Caco-2 (cell line): Measurements from ENCODE around the gene EXT2. TPM values are rescaled to one million over a fixed set of nuclear protein-coding genes. Genes with fewer than 3 reads are reported as not detected.

Experiments
- BruUV-seq: library from RNA; stranded (reverse); fragments of 400-500 nt; replicated peaks from 2 replicates; lab custom pipeline; 2021; lab: Mats Ljungman, UMichigan
- CTCF ChIA-PET: fragments of 300-600 bp; sonication (Branson Sonifier 250); formaldehyde crosslinking; loops from one replicate; lab custom pipeline; 2022; ENCODE audit warnings: antibody characterized with exemption; lab: Charles Lee
- POLR2A ChIA-PET: fragments of 300-600 bp; sonication (Branson Sonifier 250); formaldehyde crosslinking; loops from one replicate; lab custom pipeline; 2022; ENCODE audit warnings: antibody characterized with exemption; lab: Charles Lee
- DNase-seq, 2 experiments: peaks; one replicate each; pipeline versions ENCODE4 v3.0.0 to v3.0.0-alpha.2; 2020 to 2022
- H3K27me3 ChIP-seq: replicated peaks from 2 replicates; pipeline ENCODE4 v1.6.0; 2011; ENCODE audit warnings: low read length; ENCODE audit not compliant: control insufficient read depth, insufficient read depth
- H3K36me3 ChIP-seq: 2 replicates; pipeline ENCODE4 v1.5.1; 2011; ENCODE audit warnings: low read length; ENCODE audit not compliant: control insufficient read depth, insufficient read depth
- H3K4me1 ChIP-seq: fragments of 250-450 bp; sonication (Bioruptor Pico); 2 replicates; pipeline ENCODE4 v1.5.1; 2020; ENCODE audit warnings: mild to moderate bottlenecking
- H3K4me3 ChIP-seq: 2 replicates; pipeline ENCODE4 v1.5.1; 2011; ENCODE audit warnings: low read depth, mild to moderate bottlenecking, control low read depth, low read length
- H3K9me3 ChIP-seq: fragments of 250-450 bp; sonication (Bioruptor Pico); 2 replicates; pipeline ENCODE4 v1.5.1; 2020; ENCODE audit warnings: mild to moderate bottlenecking, moderate library complexity
- H3K27ac Mint-ChIP-seq: one replicate; pipeline ENCODE4 v1.8.0; 2022; ENCODE audit warnings: mixed read lengths; ENCODE audit not compliant: unreplicated experiment
- H3K27me3 Mint-ChIP-seq: one replicate; pipeline ENCODE4 v1.8.0; 2022; ENCODE audit warnings: mixed read lengths; ENCODE audit not compliant: insufficient read depth, unreplicated experiment
- H3K36me3 Mint-ChIP-seq: one replicate; pipeline ENCODE4 v1.8.0; 2022; ENCODE audit warnings: mild to moderate bottlenecking, mixed read lengths; ENCODE audit not compliant: insufficient read depth, unreplicated experiment
- H3K4me1 Mint-ChIP-seq: one replicate; pipeline ENCODE4 v1.8.0; 2022; ENCODE audit warnings: low read depth, mixed read lengths; ENCODE audit not compliant: unreplicated experiment
- H3K4me3 Mint-ChIP-seq: one replicate; pipeline ENCODE4 v1.8.0; 2022; ENCODE audit warnings: mild to moderate bottlenecking, moderate library complexity, mixed read lengths; ENCODE audit not compliant: unreplicated experiment
- H3K9me3 Mint-ChIP-seq: one replicate; pipeline ENCODE4 v1.8.0; 2022; ENCODE audit warnings: mixed read lengths; ENCODE audit not compliant: unreplicated experiment
- intact Hi-C: fragments of 100-400 bp; cut with micrococcal nuclease; formaldehyde crosslinking; loops from one replicate; pipeline ENCODE4 v1.10.0; 2022; ENCODE audit not compliant: unreplicated experiment
- total RNA-seq: library from RNA; stranded (reverse); gene quantifications from 2 replicates; pipeline ENCODE4 v1.2.3, GENCODE V29; 2022
- TF ChIP-seq, protein P1 (sequence below), 2 experiments: fragments of 200-600 bp in 1 of 2; IDR thresholded peaks; 1 replicate in 1 of 2; 2 replicates in 1 of 2; pipeline versions ENCODE4 v1.5.1 to v1.8.0; 2011 to 2022; ENCODE audit warnings: antibody characterized with exemption in 1 of 2, control low read depth in 1 of 2, inconsistent platforms in 1 of 2, low read depth in 1 of 2, low read length in 1 of 2, mild to moderate bottlenecking in 1 of 2, moderate library complexity in 1 of 2; ENCODE audit not compliant: insufficient read depth in 1 of 2, severe bottlenecking in 1 of 2, unreplicated experiment in 1 of 2

Gene EXT2
- total RNA-seq, 1 experiment from 2014 or later = 83.3 TPM

DNA sequence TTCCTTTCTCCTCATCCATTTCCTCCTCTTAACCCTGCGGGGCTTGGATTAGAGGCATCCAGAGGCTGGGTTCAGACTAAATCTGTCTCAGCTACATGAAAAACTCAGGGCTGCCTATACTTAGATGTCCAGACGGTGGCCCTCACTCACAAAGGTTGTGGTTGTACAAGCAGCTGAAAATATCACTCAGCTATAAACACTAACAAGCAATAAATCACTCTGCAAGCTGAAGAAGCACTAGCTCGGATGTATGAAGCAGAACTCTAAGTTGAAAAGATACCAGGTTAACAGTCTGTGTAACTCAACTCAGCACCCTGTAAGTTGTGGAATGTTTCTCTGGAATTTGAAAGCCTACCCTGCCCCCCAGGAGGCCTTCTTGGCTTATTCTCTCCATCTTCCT lies 82.9 kb downstream of the EXT2 start:
- no peaks in the 10 kb centered on the region for H3K27me3 ChIP-seq
- H3K4me1 ChIP-seq = no peaks in the 10 kb centered on the region
- H3K4me1 Mint-ChIP-seq = peaks cover 14% of the 10 kb centered on the region
- H3K4me3 Mint-ChIP-seq = no peak overlapping the region
- H3K27me3 Mint-ChIP-seq = no peaks in the 10 kb centered on the region
- no peaks in the 10 kb centered on the region for H3K36me3 ChIP-seq
- H3K9me3 ChIP-seq = no peaks in the 10 kb centered on the region
- no peak overlapping the region for H3K27ac Mint-ChIP-seq
- no peak for DNase-seq
- no peaks in the 10 kb centered on the region for H3K36me3 Mint-ChIP-seq
- H3K4me3 ChIP-seq = no peak overlapping the region
- TF ChIP-seq, protein P1, sequence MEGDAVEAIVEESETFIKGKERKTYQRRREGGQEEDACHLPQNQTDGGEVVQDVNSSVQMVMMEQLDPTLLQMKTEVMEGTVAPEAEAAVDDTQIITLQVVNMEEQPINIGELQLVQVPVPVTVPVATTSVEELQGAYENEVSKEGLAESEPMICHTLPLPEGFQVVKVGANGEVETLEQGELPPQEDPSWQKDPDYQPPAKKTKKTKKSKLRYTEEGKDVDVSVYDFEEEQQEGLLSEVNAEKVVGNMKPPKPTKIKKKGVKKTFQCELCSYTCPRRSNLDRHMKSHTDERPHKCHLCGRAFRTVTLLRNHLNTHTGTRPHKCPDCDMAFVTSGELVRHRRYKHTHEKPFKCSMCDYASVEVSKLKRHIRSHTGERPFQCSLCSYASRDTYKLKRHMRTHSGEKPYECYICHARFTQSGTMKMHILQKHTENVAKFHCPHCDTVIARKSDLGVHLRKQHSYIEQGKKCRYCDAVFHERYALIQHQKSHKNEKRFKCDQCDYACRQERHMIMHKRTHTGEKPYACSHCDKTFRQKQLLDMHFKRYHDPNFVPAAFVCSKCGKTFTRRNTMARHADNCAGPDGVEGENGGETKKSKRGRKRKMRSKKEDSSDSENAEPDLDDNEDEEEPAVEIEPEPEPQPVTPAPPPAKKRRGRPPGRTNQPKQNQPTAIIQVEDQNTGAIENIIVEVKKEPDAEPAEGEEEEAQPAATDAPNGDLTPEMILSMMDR (IDR thresholded peaks at IDR 0.05; ENCODE audit: insufficient read depth in 1 of 2, low read depth in 1 of 2, low read length in 1 of 2, severe bottlenecking in 1 of 2, unreplicated experiment in 1 of 2) = peak in 1 of 2 experiments; percentile 3
- ChIA-PET POLR2A (no interaction called here), CTCF (interaction anchor here (0.6 to 1.1 kb wide), 5 partner anchors 14 to 1468 kb away, joined by 3 to 5 read pairs (median 3); no protein-coding TSS in a partner anchor)
- BruUV-seq = no TSS peak
- intact Hi-C loops = loop anchor here (5.0 kb wide), 1 partner anchor 64 kb away; no protein-coding TSS in a partner anchor
- H3K9me3 Mint-ChIP-seq = no peaks in the 10 kb centered on the region

DNA sequence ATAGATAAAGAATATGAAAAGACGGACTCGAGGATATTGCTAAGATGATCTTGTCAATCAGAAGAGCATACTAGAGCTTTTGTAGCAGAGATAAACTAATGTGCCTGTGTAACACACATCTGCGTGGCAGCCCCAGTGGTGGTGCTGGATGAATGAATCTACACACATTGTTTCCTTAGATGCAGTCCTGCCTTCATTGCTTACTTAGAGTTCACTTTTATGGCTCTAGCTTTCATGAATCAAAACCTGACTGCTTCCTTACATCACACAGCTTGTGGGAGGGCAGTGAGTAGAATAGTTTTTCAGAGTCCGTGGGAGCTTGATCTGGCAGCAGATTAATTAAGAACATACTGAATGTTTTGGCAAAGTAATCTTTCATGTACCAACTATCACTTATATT lies 83.7 kb downstream of the EXT2 start:
- TF ChIP-seq, protein P1 (IDR thresholded peaks at IDR 0.05; ENCODE audit: insufficient read depth in 1 of 2, low read depth in 1 of 2, low read length in 1 of 2, severe bottlenecking in 1 of 2, unreplicated experiment in 1 of 2) = no peak
- peaks cover 14% of the 10 kb centered on the region for H3K4me1 Mint-ChIP-seq
- H3K27me3 ChIP-seq = no peaks in the 10 kb centered on the region
- DNase-seq = no peak
- ChIA-PET CTCF (interaction anchor here (0.6 to 1.0 kb wide), 2 partner anchors 147 to 1467 kb away, joined by 3 to 5 read pairs; no protein-coding TSS in a partner anchor), POLR2A (no interaction called here)
- no peaks in the 10 kb centered on the region for H3K9me3 ChIP-seq
- no peaks in the 10 kb centered on the region for H3K36me3 ChIP-seq
- no peaks in the 10 kb centered on the region for H3K9me3 Mint-ChIP-seq
- no TSS peak for BruUV-seq
- no peaks in the 10 kb centered on the region for H3K4me1 ChIP-seq
- intact Hi-C loops = loop anchor here (5.0 kb wide), 1 partner anchor 63 kb away; no protein-coding TSS in a partner anchor
- H3K27ac Mint-ChIP-seq = no peak overlapping the region
- no peaks in the 10 kb centered on the region for H3K27me3 Mint-ChIP-seq
- no peaks in the 10 kb centered on the region for H3K36me3 Mint-ChIP-seq
- no peak overlapping the region for H3K4me3 ChIP-seq
- no peak overlapping the region for H3K4me3 Mint-ChIP-seq

DNA sequence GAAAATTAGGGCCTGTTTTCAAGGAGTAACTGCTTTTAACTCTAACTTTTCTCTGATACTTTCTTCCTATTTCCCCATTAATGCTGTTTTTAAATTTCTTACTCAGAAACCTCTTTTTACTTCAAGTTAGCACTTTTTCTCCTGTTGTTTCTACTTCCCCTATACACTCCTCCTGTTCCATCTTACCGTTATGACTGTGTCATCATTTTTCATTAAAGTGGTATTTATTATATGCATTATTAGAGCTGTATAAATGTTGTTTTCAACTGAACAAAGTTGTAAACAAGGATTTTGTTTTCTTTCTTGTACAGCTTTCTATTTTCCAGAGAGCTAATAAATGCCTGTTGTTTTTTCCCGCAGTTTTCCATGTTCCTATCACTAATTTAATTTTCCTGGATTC lies 84.6 kb downstream of the EXT2 start:
- no peaks in the 10 kb centered on the region for H3K9me3 Mint-ChIP-seq
- no peak overlapping the region for H3K4me3 ChIP-seq
- DNase-seq = no peak
- H3K4me1 ChIP-seq = no peaks in the 10 kb centered on the region
- H3K36me3 ChIP-seq = no peaks in the 10 kb centered on the region
- H3K36me3 Mint-ChIP-seq = no peaks in the 10 kb centered on the region
- peaks cover 14% of the 10 kb centered on the region for H3K4me1 Mint-ChIP-seq
- TF ChIP-seq, protein P1 (IDR thresholded peaks at IDR 0.05; ENCODE audit: insufficient read depth in 1 of 2, low read depth in 1 of 2, low read length in 1 of 2, severe bottlenecking in 1 of 2, unreplicated experiment in 1 of 2) = no peak
- H3K27me3 Mint-ChIP-seq = no peaks in the 10 kb centered on the region
- H3K9me3 ChIP-seq = no peaks in the 10 kb centered on the region
- ChIA-PET CTCF (no interaction called here), POLR2A (interaction anchor here (0.5 kb wide), 1 partner anchor 834 kb away, joined by 6 read pairs; no protein-coding TSS in a partner anchor)
- no TSS peak for BruUV-seq
- H3K27me3 ChIP-seq = no peaks in the 10 kb centered on the region
- no peak overlapping the region for H3K27ac Mint-ChIP-seq
- intact Hi-C loops = no loop called here
- H3K4me3 Mint-ChIP-seq = no peak overlapping the region
